KBM-7 (cell line): Measurements from ENCODE around the gene PTPRR.
"Not testable (repeated sequence)": the region's sequence is repeated elsewhere in the genome, so short reads cannot be mapped to it uniquely, and the experiment has no call there.

ENCODE experiments used
- DNase-seq: peaks from one replicate; pipeline ENCODE4 v3.0.0-alpha.2; 2015
- in situ Hi-C: fragments of 300-500 bp; cut with MboI; formaldehyde crosslinking; loops from 2 replicates; pipeline ENCODE4 v1.14.3; 2020; ENCODE audit warnings: low sequenced_read_pairs, low pct_unique_long_range_greater_than_20kb, mixed read lengths

PTPRR gene

GRCh38 chr12:70759161-70759918 lies 161.2 kb downstream of the PTPRR start:
- in situ Hi-C loops, result no loop called here
- DNase-seq, result no peak

- in situ Hi-C loops, result no loop called here
- no peak for DNase-seq
Measured at GRCh38 chr12:70758494-70758845, 162.1 kb downstream of the PTPRR start.

GRCh38 chr12:70757830-70758493 lies 162.6 kb downstream of the PTPRR start:
- in situ Hi-C loops, result no loop called here
- DNase-seq, result no peak

GRCh38 chr12:70756791-70757190 lies 163.7 kb downstream of the PTPRR start:
- in situ Hi-C loops, result no loop called here
- DNase-seq, result no peak

DNA sequence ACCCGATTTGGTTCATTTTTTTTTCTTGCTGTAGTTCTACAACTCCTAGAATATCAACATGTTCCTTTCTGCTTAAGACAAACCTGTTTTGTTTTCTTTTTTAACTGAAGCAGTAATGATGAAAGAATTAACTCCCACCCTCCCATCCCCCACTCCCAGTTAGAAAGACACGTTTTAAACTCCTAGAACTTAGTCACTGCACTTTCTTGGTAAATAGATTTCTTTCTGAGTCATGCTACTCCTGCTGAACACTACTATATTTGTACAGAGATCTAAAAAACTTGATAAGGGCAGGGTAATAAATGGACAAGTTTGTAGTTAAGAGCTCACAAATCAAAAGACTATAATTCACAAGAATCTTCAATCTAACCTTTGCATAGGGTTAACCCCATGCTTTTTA lies 164.4 kb downstream of the PTPRR start:
- in situ Hi-C loops, result no loop called here
- DNase-seq, result no peak

DNA sequence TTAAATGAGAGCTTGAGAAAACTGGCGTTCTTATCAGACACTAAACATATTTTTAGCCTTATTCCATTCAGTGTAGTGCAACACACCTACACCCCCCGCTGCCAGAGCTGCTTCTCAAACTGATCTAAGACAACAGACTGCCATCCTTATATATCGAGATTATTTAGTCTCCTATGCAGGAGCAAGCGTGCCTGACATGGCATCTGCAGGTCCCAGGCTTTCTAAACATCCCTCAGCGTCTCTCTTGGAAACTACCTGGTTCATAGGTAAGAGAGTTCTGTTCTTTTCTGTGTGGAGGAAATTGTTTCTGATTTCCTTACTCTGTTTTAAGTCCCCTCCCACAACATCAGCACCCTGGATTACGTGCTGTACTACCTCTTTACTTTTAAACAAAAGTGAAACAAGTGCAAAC lies 166.2 kb downstream of the PTPRR start:
- DNase-seq, result no peak
- in situ Hi-C loops, result no loop called here

- DNase-seq, result no peak
- in situ Hi-C loops, result no loop called here
Measured at GRCh38 chr12:70752327-70752726, 168.2 kb downstream of the PTPRR start.

DNA sequence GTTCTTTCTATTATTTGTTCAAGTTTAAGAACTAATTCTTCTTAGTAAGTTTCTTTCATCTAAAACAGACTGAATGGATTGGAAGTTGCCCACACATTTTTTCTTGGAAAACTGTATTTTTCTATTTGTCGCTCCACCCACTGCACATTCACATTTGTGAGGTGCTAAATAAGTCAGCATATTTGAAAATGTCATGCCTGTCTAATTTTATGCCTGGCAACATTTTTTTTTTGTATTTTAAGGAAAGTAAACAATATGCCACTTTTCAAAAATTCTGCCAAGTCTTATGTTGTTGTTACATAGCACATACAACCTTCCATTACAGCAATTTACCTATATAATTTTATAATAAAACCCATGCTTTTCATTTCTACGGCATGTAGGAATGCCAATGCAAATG lies 170.6 kb downstream of the PTPRR start:
- in situ Hi-C loops, result loop anchor here (25.0 kb wide), 1 partner anchor 262 kb away; no protein-coding TSS in a partner anchor

GRCh38 chr12:70748809-70749208 lies 171.7 kb downstream of the PTPRR start:
- no peak for DNase-seq
- in situ Hi-C loops, result loop anchor here (25.0 kb wide), 1 partner anchor 263 kb away; no protein-coding TSS in a partner anchor

More for the DNA sequence above, 170.6 kb downstream of the PTPRR start:
- no peak for DNase-seq

- in situ Hi-C loops, result loop anchor here (25.0 kb wide), 1 partner anchor 265 kb away; no protein-coding TSS in a partner anchor
Measured at GRCh38 chr12:70747445-70748260, 172.9 kb downstream of the PTPRR start.

GRCh38 chr12:70745048-70745447 lies 175.5 kb downstream of the PTPRR start:
- DNase-seq, result no peak
- in situ Hi-C loops, result loop anchor here (25.0 kb wide), 1 partner anchor 267 kb away; no protein-coding TSS in a partner anchor

More at GRCh38 chr12:70747445-70748260, 172.9 kb downstream of the PTPRR start:
- no peak for DNase-seq

GRCh38 chr12:70744178-70744577 lies 176.4 kb downstream of the PTPRR start:
- in situ Hi-C loops, result loop anchor here (25.0 kb wide), 1 partner anchor 268 kb away; no protein-coding TSS in a partner anchor
- no peak for DNase-seq

DNA sequence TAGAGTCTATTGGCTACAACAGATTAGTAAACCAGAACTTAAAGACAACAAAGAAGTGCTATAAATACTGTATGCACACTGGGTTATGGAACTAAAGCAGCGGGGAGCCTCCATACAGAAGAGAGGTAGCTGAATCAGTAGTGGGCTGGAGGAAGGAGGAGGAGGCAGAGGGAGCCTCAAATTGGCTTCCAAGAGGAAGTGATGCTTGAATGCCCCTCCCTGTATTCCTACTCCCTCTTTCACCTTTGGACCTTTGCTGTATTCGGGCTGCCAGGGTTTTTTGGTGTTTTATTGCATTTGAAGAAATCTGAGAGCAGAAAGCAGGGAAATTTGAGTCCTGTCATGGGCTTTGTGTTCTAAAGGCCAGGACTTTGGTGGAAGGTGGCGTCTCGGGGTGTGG lies 179.3 kb downstream of the PTPRR start:
- DNase-seq, result no peak
- in situ Hi-C loops, result loop anchor here (25.0 kb wide), 1 partner anchor 271 kb away; no protein-coding TSS in a partner anchor

DNA sequence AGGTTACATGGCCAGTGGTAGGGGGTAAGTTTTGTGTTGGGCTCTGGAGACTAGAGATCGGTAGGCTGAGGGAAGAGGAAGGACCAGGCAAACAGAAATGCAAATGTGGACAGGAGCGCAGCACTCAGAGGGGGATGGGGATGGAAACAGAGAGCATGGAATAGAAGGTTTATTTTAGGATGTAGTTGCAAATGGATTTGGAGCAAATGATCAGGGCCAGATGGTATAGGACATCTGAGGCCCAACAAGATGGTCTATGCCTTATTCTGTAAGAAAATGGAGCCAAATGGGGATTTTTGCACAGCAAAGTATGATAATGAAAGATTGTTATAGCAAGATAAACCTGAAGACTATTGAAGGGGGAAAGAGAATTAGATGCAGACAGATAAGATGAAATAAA lies 180.8 kb downstream of the PTPRR start:
- DNase-seq, result no peak
- in situ Hi-C loops, result loop anchor here (25.0 kb wide), 1 partner anchor 273 kb away; no protein-coding TSS in a partner anchor

DNA sequence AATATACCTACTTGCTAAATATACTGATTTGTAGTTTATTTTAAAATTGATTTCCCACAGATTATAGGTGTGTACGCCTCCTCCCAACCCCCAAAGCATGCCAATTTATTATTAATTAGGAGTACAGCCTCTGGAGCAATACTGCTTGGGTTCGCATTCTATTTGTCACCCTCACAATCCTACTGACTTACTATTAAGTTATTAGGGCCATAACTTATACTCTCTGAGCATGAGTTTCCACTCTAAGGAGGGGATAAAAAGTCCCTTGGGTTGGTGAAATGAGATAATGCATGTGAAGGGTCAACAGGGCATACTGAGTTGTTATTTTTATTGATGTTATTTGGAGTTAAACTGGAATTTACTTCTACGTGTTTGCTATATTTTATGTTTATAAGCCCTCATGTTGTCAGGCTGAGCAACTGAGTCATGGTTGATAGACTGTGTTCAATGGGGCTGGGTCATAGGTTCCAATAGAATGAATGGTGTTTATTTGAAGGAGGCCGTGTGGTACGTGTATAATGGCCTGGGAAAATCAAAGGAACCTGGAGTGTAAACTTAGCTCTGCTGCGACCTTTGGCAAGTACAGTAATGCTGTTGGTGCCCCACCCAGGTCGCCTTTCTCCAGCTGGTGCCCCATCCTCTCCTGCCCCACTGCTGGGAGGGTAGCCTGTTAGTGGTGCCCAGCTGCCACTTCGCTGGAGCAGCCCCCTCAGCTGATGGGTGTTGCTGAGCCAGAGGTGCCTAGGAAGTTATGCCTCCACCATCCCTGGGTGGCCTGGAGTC lies 184.0 kb downstream of the PTPRR start:
- no peak for DNase-seq
- in situ Hi-C loops, result loop anchor here (25.0 kb wide), 1 partner anchor 276 kb away; no protein-coding TSS in a partner anchor

- not testable (repeated sequence) for DNase-seq
- in situ Hi-C loops, result loop anchor here (25.0 kb wide), 1 partner anchor 277 kb away; no protein-coding TSS in a partner anchor
Measured at GRCh38 chr12:70735197-70735596, 185.3 kb downstream of the PTPRR start.

DNA sequence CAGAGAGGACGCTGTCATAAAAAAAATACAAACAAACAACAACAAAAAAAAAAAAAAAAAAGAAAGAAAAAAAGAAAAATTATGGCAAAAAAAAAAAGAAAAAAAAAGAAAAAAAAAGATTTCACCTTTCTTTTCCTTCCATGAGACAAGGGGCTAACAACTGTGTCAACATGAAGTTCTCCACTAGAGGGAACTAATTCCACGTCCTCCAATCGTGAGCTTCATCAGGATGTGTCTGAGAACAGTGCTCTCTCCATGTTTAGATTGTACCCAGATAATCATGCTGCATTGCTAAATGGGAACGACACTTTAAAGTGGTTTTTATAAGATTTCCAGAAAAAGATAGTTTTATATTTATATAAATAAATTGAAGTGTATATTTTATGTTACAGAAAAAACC lies 187.2 kb downstream of the PTPRR start:
- in situ Hi-C loops, result loop anchor here (25.0 kb wide), 1 partner anchor 279 kb away; no protein-coding TSS in a partner anchor
- peak; percentile 65 for DNase-seq

DNA sequence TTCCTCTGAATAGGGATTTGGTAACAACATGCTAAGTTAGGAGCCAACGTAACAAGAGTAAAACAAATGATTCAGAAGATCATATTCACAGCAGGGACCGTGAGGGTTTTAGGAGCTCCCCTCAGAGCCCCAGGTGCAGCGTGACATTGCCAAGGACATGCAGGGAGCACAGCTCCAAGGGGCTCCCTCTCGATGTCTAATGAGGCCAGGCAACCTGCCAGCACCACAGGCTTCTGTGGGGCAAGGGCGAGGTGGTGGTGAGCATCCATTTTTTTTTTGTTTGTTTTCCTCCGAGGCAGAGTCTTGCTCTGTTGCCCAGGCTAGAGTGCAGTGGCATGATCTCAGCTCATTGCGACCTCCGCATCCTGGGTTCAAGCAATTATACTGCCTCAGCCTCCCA lies 188.3 kb downstream of the PTPRR start:
- in situ Hi-C loops, result loop anchor here (25.0 kb wide), 1 partner anchor 280 kb away; no protein-coding TSS in a partner anchor
- DNase-seq, result no peak
